Measurements from ENCODE around the gene TEPSIN.

DNA sequence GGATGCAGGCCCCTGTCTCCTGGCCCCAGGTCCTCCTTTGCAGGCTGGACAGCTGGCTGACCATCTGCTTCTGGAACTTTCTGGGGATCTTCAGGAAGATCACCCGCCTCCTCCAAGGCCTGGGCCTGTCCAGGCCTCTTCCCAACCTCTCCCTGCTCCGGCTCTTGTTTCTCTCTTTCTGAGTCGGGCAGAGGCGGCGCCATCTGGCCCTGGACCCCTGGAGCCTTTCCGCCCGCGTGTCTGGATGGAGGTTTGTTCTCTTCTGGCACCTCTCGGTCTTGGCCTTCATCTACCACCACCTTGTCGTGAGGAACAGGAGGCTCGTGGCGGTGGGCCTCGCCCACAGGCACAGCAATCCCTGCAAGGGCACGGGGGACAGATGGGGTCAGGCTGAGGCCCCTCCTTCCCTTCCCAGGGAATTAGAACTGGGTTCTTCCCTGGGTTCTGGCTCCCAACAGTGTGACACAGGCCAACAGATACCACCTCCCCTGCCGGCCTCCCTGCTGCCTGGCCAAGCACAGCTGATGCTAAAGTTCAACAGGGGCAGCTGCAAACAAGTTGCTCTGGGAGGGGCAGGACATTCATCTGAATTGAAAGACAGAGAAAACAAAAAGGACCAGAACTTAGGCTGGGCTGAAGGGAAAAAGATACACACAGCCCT, 13.6 kb upstream of the TEPSIN start:
- TF ChIP-seq CTCF (IDR thresholded peaks at IDR 0.05) = no peak
- TF ChIP-seq POLR2A (IDR thresholded peaks at IDR 0.05) = no peak

All from heart left ventricle (tissue), 13 donors.